Measurements from ENCODE around the gene FAM81A.

DNA sequence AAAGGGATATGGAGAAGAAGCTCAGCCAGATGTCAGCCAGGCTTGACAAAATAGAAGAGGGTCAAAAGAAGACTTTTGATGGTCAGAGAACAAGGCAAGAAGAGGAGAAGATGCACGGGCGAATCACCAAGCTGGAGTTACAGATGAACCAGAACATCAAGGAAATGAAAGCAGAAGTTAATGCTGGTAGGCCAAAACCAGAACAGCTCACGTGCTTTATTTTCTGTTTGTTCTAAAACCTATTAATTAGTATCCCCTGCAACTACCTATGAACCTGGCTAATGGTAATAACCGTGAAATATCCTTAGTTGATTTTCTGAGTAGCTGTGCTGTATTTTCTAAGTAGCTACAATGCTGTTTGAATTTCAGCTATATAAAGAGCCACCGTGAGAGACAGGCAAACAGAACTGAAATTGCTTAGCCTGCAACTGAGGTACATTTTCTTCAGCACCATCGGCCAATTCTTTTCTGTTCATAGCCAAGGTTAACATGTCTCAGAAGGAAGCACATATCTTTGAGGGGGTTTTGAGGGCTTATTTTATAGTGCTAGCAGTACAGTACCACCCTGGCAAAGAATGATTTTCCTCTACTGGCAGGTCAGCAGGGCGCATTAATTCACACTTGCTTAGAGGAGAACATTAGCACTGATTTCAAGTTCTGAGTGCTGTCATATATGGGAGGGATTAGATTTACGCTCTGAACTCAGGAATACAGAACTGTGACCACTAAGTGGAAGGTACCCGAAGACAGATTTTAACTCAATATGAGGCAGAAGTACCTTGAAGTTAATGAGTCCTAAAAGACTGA lies 78.9 kb downstream of the FAM81A start:
- TF ChIP-seq CTCF (IDR thresholded peaks at IDR 0.05) (no peak), POLR2A (IDR thresholded peaks at IDR 0.05) (no peak)
